ENCODE results near the gene LRRC30. TPM values are rescaled to one million over a fixed set of nuclear protein-coding genes. Genes with fewer than 3 reads are reported as not detected.

LRRC30 gene
- total RNA-seq, 1 donor from 2014 or later = not detected

GRCh38 chr18:7269942-7270341 is 39.1 kb downstream of the LRRC30 start:
- Histone ChIP-seq H3K4me3 (no peak overlapping the region), H3K4me1 (peaks cover 0 to 8% of the 10 kb centered on the region in 2 donors), H3K36me3 (no peaks in the 10 kb centered on the region), H3K9me3 (no peaks in the 10 kb centered on the region), H3K27ac (no peak overlapping the region), H3K27me3 (no peaks in the 10 kb centered on the region)
- no peak for TF ChIP-seq CTCF (IDR thresholded peaks at IDR 0.05)
- no peak for DNase-seq (ENCODE audit: low spot score in 2 of 2)
- intact Hi-C loops (cut with DNase I) = loop anchor here (5.0 to 10.0 kb wide), 3 partner anchors 297 to 1117 kb away; partner anchors contain the start of gene PTPRM

GRCh38 chr18:7272311-7273049 is 41.6 kb downstream of the LRRC30 start:
- Histone ChIP-seq H3K27ac (peak overlapping the region; percentile 17 to 32), H3K4me1 (peaks cover 0 to 8% of the 10 kb centered on the region in 2 donors), H3K27me3 (no peaks in the 10 kb centered on the region), H3K36me3 (no peaks in the 10 kb centered on the region), H3K9me3 (no peaks in the 10 kb centered on the region), H3K4me3 (peak overlapping the region in 1 of 2 donors; percentile 46)
- TF ChIP-seq CTCF (IDR thresholded peaks at IDR 0.05) = peak; percentile 27 to 69 (median 48)
- DNase-seq (ENCODE audit: low spot score in 2 of 2) = peak in 1 of 2 donors; percentile 72
- intact Hi-C loops (cut with DNase I) = loop anchor here (5.0 to 10.0 kb wide), 3 partner anchors 295 to 1115 kb away; partner anchors contain the start of gene PTPRM

- no peaks in the 10 kb centered on the region for H3K9me3 ChIP-seq
- no peak for TF ChIP-seq CTCF (IDR thresholded peaks at IDR 0.05)
- peak overlapping the region in 1 of 2 donors; percentile 46 for H3K4me3 ChIP-seq
- DNase-seq (ENCODE audit: low spot score in 2 of 2) = peak; percentile 16 to 83
- H3K27ac ChIP-seq = peak overlapping the region; percentile 5 to 32
- H3K36me3 ChIP-seq = no peaks in the 10 kb centered on the region
- H3K27me3 ChIP-seq = no peaks in the 10 kb centered on the region
- H3K4me1 ChIP-seq = peaks cover 0 to 8% of the 10 kb centered on the region in 2 donors
- intact Hi-C loops (cut with DNase I) = loop anchor here (5.0 to 10.0 kb wide), 3 partner anchors 294 to 1114 kb away; partner anchors contain the start of gene PTPRM
Observed at GRCh38 chr18:7273301-7273921, 42.5 kb downstream of the LRRC30 start.

GRCh38 chr18:7281579-7281978 is 50.7 kb downstream of the LRRC30 start:
- no peak for DNase-seq (ENCODE audit: low spot score in 2 of 2)
- no peaks in the 10 kb centered on the region for H3K9me3 ChIP-seq
- intact Hi-C loops (cut with DNase I) = no loop called here

More at GRCh38 chr18:7281579-7281978, 50.7 kb downstream of the LRRC30 start:
- TF ChIP-seq CTCF (IDR thresholded peaks at IDR 0.05) = no peak
- Histone ChIP-seq H3K4me3 (no peak overlapping the region), H3K27me3 (no peaks in the 10 kb centered on the region), H3K4me1 (no peaks in the 10 kb centered on the region), H3K27ac (no peak overlapping the region), H3K36me3 (no peaks in the 10 kb centered on the region)

Other genes with a start within 250 kb of the LRRC30 start
- not detected for gene LAMA1, start 113.3 kb upstream of the LRRC30 start, total RNA-seq

Measured in ascending aorta (tissue), 2 donors.